ENCODE measurements around the gene OR2AE1. TPM values are rescaled to one million over a fixed set of nuclear protein-coding genes. Genes with fewer than 3 reads are reported as not detected.

The OR2AE1 gene
- total RNA-seq, 1 donor from 2014 or later, result not detected

GRCh38 chr7:99860281-99861127 lies 16.3 kb downstream of the OR2AE1 start:
- DNase-seq (ENCODE audit: low spot score) (peak; percentile 48), ATAC-seq (peak; percentile 82)

GRCh38 chr7:99855236-99855635 lies 21.6 kb downstream of the OR2AE1 start:
- ATAC-seq (no peak), DNase-seq (ENCODE audit: low spot score) (no peak)

GRCh38 chr7:99848420-99849216 lies 28.2 kb downstream of the OR2AE1 start:
- DNase-seq (ENCODE audit: low spot score), result no peak
- ATAC-seq, result peak; percentile 19

- DNase-seq (ENCODE audit: low spot score) (no peak), ATAC-seq (no peak)
Measured at GRCh38 chr7:99844328-99844727, 32.5 kb downstream of the OR2AE1 start.

- ATAC-seq (peak; percentile 31), DNase-seq (ENCODE audit: low spot score) (no peak)
Measured at GRCh38 chr7:99843808-99844207, 33.0 kb downstream of the OR2AE1 start.

GRCh38 chr7:99842926-99843325 lies 33.9 kb downstream of the OR2AE1 start:
- DNase-seq (ENCODE audit: low spot score) (no peak), ATAC-seq (no peak)

GRCh38 chr7:99840136-99840869 lies 36.5 kb downstream of the OR2AE1 start:
- ATAC-seq, result no peak
- no peak for DNase-seq (ENCODE audit: low spot score)

- ATAC-seq (no peak), DNase-seq (ENCODE audit: low spot score) (no peak)
Measured at GRCh38 chr7:99839287-99840021, 37.4 kb downstream of the OR2AE1 start.

GRCh38 chr7:99837649-99838361 lies 39.0 kb downstream of the OR2AE1 start:
- ATAC-seq (peak; percentile 74), DNase-seq (ENCODE audit: low spot score) (no peak)

- DNase-seq (ENCODE audit: low spot score) (no peak), ATAC-seq (no peak)
Measured at GRCh38 chr7:99835189-99835588, 41.6 kb downstream of the OR2AE1 start.

GRCh38 chr7:99834382-99834781 lies 42.5 kb downstream of the OR2AE1 start:
- DNase-seq (ENCODE audit: low spot score), result no peak
- no peak for ATAC-seq

- no peak for DNase-seq (ENCODE audit: low spot score)
Measured at GRCh38 chr7:99833289-99833877, 43.5 kb downstream of the OR2AE1 start.

GRCh38 chr7:99831595-99831994 lies 45.2 kb downstream of the OR2AE1 start:
- ATAC-seq (no peak), DNase-seq (ENCODE audit: low spot score) (no peak)

More at GRCh38 chr7:99833289-99833877, 43.5 kb downstream of the OR2AE1 start:
- ATAC-seq, result no peak

- peak; percentile 49 for DNase-seq (ENCODE audit: low spot score)
- peak; percentile 42 for ATAC-seq
Measured at GRCh38 chr7:99829524-99830160, 47.2 kb downstream of the OR2AE1 start.

- peak; percentile 5 for ATAC-seq
- no peak for DNase-seq (ENCODE audit: low spot score)
Measured at GRCh38 chr7:99828811-99829210, 48.0 kb downstream of the OR2AE1 start.

GRCh38 chr7:99827040-99827778 lies 49.6 kb downstream of the OR2AE1 start:
- ATAC-seq (peak; percentile 33), DNase-seq (ENCODE audit: low spot score) (peak; percentile 74)

Data from left lobe of liver (tissue), 2 donors.